Dedifferentiated amniotic fluid mesenchymal stem cell (primary cell): ENCODE data around the gene NADK.
A peak's percentile ranks its signal among the peaks of the same experiment; 100 is the strongest.

ENCODE experiments used
- DNase-seq: peaks from one replicate; pipeline ENCODE4 v3.0.0-alpha.2; 2016; ENCODE audit errors: extremely low spot score

NADK gene, protein sequence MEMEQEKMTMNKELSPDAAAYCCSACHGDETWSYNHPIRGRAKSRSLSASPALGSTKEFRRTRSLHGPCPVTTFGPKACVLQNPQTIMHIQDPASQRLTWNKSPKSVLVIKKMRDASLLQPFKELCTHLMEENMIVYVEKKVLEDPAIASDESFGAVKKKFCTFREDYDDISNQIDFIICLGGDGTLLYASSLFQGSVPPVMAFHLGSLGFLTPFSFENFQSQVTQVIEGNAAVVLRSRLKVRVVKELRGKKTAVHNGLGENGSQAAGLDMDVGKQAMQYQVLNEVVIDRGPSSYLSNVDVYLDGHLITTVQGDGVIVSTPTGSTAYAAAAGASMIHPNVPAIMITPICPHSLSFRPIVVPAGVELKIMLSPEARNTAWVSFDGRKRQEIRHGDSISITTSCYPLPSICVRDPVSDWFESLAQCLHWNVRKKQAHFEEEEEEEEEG

DNA sequence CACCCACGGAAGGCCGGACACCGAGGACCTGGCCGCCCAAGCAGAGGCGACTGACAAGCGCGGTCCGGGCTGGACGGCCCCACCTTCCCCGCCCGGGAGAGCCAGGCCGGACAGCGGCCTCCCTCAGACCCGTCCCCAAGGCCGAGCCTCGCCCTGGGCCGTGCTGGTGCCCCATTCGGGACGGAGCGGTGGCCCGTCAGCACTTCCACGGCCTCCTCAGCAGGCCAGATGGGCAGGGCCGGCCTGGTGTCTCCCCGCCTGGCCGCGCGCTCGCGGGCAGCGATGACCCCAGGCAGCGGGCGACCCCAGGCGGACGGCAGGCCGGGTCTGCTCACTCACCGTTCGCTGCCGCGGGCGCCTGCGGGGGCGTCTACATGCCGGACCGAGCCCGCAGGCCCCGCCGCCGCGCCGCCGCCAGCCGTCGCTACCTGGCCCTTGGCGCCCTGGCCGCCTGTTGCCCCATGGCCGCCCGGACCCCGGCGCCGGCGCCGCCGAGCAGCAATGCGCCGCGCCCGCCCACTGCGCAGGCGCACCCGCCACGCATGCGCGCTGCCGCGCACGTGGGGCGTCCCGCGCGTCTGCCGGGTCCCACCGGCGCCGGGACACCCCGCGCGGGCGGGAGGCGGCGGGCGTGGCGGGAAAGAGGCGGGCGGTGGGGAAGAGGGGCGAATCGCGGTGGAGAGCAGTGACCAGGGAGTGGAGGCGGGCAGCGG, at the start of gene NADK:
Gene NADK (minus strand): TSS at position 521 of the 713 bp plus-strand sequence. CDS start 13,064 bp downstream, outside the sequence.
- peak; percentile 27 for DNase-seq

- no peak for DNase-seq
Observed at GRCh38 chr1:1827089-1827848, 49.0 kb upstream of the NADK start.

DNA sequence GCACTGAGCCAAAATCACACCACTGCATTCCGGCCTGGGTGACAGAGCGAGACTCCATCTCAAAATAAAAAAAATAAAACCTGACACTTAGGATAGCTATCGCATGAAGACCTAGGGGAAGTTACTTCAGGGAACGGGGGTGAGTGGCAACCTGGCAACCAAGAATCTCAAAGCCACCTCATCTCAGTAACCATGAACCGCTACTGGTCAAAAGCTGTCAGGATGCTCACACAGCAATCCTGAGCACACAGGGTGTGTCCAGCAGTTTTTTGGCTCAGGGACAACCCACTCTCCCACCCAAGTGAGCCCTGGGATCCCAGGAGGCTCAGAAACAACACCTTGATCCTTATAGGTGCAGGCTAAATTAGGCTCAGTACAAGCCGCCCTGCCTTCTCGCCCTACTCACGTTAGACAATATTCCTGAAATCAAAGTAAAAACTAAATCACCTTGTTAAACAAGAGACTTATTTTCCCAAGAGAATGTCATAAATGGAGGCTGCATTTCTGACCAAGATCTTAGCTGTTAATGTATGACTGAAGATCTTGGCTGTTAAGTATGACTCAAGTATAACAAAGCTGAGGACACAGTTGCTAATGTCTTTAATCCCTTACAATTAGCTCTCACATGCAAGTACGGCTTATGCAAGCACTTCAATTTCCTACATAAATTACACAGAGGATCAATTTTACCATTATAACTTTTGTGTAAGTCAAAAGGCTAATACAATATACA, 48.3 kb upstream of the NADK start:
- no peak for DNase-seq

DNA sequence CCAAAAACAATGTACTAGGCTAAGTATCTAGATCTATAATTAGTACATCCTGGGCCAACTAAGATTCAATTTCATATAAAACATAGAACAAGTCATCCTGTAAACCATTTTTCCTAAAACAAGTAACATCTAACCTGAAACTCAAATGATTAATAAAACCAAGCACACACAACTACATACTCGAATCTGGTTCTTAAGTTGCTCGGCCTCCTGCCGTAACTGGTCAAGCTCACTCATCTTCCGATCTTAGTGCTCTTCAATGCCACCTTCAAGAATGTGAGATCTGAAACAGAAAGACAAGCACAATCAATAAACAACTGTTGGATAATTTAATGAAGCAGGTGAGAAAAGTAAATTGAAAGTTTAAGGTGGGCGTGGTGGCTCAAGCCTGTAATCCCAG, 46.9 kb upstream of the NADK start:
- no peak for DNase-seq

DNA sequence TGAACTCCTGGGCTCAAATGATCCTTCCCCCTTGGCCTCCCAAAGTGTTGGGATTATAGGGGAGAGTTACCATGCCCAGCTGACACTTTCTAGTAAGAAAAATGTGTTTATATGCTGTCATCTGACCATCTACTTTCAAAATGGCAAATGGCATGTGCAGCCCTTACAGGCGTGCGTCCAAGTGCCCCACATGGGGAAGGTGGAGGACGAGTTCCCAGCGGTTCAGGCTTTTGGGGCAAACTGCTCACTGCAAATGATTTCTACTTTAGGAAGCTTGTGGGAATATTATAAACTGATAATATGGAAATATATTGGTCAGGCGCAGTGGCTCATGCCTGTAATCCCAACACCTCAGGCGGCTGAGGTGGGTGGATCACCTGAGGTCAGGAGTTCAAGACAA, 41.5 kb upstream of the NADK start:
- DNase-seq: no peak

GRCh38 chr1:1817221-1817620, 39.0 kb upstream of the NADK start:
- DNase-seq: no peak

DNA sequence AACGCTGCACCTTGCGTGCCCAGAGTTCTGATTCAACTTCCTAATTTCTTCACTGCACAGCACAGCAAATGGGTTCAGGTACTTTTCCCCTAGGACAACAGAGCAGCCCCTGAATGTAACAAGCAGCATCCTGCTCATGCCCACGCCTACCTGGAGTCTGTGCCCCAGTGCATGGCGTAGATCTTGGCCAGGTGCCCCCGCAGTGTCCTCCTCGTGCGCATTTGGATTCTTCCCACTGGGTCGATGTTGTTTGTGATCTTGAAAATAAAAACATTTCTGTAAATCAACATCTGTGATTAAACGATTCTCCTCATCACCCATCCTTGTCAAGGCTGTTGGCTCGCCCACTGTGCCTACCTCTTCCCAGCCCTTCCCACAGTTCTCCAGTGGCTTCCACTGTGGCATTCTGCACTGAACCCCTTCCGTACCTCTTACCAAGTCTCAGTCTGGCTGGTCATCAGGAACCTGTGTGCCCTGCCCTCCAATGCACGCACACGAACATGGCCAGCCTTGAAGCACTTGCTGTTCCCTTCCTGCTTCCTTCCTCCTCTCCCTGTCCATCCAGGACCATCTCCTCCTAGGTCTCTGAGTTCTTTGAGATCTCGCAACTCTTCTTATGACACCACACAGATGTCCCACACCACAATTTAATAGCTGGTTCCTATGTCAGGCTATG, 37.5 kb upstream of the NADK start:
- DNase-seq: no peak

- no peak for DNase-seq
Observed at GRCh38 chr1:1809489-1809888, 31.2 kb upstream of the NADK start.

- no peak for DNase-seq
Observed at GRCh38 chr1:1808206-1808605, 29.9 kb upstream of the NADK start.

- DNase-seq: no peak
Observed at GRCh38 chr1:1806890-1807289, 28.6 kb upstream of the NADK start.

DNA sequence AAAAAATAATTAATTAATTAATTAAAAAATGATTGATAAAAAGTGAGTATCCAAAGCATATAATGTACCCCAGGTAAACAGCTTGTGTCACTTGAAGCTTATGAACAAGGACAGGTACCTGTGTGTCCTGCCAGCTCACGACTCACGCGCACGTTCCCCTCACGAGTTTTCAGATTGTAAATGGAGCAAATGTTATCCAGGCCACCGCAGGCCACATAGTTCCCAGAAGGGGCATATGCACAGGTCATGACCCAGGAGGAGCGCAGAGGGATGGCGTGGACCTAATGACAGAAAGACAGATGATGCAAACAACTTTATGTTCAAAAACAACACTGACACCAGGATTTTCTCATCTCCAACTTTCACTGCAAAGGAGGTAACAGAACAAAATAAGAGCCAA, 26.0 kb upstream of the NADK start:
- DNase-seq: no peak

- no peak for DNase-seq
Observed at GRCh38 chr1:1802871-1803270, 24.6 kb upstream of the NADK start.

GRCh38 chr1:1799716-1800115, 21.4 kb upstream of the NADK start:
- DNase-seq: no peak

DNA sequence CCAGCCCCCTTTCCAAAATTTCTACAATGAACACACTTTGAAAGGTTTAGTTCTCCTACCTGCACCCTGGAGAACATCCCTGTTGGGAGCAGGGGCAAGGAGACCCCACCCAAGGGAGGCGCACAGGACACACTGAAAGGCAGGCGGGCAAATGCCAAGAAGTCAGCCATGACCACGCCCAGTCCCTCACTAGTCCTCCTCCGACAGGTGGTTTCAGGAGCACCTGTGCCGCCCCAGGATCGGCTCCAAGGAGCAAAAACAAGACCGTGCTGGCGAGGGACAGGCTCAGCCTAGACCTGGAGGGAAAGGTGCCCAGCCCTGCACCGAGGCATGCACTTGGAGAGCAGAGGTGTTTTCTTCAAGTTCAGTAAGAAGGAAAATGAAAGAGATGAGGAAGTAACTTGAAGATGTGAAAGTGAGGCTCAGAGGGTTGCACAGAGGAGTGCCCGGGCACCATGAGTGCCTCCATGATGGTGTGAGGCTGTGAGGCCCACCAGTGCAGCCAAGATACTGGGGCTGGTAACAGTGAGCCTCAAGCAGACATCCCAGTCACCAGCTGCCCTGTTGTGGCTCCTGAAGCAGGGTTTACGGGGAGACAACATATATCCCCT, 19.6 kb upstream of the NADK start:
- no peak for DNase-seq

- no peak for DNase-seq
Observed at GRCh38 chr1:1796466-1796865, 18.2 kb upstream of the NADK start.

GRCh38 chr1:1794999-1795398, 16.7 kb upstream of the NADK start:
- DNase-seq: no peak

DNA sequence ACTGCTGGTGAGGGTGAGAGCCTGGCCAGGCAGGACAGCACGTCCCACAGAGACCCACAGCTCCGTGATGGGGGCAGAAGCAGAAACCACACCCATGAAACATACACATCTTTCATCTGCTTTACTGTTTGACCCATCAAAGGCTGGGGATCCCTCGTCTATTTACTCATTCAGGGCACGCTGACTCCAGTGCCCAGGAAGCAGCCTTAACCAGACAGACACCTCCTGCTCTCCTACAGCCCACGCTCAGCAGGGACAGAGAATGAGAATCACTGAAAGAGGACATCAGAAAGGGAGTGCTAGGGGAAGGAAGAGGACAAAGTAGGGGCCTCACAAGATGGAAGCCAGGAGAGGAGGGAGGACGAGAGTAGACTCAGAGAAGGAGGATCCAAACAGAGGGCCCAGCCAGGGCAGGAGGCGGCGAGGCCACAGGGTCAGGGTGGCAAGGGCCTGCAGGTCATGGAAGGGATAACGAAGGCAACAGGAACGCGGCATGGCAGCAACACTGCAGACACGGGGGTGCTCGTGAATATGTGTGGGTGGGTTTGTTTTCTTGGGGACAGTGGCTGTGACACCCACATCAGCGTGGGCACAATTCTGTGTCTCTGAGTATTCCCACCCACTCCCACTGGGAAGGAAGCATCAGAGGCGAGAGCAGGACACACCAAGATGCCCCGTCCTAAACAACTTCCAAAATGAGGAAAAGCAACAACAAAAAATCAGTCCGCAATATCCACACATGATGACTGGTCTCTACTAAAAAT, 15.4 kb upstream of the NADK start:
- no peak for DNase-seq

DNA sequence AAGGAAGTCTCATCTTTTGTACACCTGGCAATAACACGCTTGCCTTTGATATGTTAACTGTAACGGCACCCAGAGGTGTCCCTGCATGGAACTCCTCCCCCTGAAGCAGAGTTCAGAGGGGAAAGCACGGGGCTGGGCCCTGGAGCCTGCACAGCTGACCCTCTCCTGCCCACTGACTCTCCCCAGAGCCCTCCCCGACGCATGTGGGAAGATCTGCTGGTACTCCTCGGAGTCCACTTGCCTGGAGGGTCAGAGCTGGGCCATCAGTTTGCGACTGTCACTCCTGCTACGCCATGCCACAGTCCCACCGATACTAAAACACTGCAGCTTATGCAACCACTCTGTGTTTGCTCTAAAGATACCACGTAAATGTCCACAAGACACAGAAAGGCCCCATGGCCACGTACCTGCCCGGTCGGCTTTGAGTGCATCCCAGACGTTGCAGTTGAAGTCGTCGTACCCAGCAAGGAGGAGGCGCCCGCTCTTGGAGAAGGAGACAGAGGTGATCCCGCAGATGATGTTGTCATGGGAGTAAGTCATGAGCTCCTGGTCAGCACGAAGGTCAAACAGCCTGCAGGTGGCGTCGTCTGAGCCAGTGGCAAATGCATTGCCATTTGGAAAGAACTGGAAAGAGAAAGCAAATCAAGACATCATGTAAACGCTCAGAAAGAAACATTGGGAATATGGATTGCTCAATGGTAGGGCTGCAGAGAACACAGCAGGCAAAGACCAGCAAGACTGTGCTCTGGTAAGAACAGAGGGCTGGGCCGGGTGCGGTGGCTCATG, 10.6 kb upstream of the NADK start:
- DNase-seq: no peak

DNA sequence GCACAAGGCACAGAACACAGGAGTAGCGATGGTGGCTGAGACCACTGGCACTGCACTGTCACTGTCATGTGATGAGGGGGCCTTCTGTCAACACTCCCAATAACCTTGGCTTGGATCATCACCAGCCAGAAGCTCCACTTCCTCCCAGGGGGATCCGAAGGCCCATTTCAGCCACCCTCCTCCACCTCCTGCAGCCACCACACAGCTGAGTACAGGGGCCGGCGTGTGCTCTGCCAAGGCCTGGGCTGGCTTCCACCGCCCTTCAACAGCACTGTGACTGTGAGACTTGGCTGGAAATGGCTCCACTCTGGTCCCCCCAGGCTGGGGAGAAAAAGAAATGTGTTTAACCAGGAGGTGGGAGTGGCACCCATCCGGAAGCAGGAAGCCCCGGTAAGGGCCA, 9.9 kb upstream of the NADK start:
- no peak for DNase-seq
